A549 (cell line): Measurements from ENCODE around the gene SLC1A3. TPM values are rescaled to one million over a fixed set of nuclear protein-coding genes. Genes with fewer than 3 reads are reported as not detected.

ENCODE experiments used
- ATAC-seq, 2 experiments: fragments of 200-7000 bp in 1 of 2; fragments of >200 bp in 1 of 2; cut with Nextera tagmentation in 1 of 2; cut with Tn5 transposase in 1 of 2; 3 replicates each; pipeline versions ENCODE4 v1.8.0 to v1.9.1; 2018 to 2020; ENCODE audit warnings: mild to moderate bottlenecking in 1 of 2, moderate library complexity in 1 of 2
- CTCF ChIA-PET: fragments of 300-600 bp; sonication (Branson Sonifier 250); formaldehyde crosslinking; extraction: SDS; loops from one replicate; lab custom pipeline; 2021; ENCODE audit warnings: antibody characterized with exemption, inconsistent platforms; lab: Yijun Ruan, JAX
- POLR2A ChIA-PET: fragments of 350-600 bp; formaldehyde crosslinking; extraction: SDS; loops from one replicate; lab custom pipeline; 2021; ENCODE audit warnings: antibody characterized with exemption, inconsistent platforms; lab: Yijun Ruan, JAX
- DNase-seq, 2 experiments: peaks; one replicate each; pipeline versions ENCODE4 v3.0.0 to v3.0.0-alpha.2; 2011 to 2016; ENCODE audit warnings: low read depth in 1 of 2, low spot score in 1 of 2
- FAIRE-seq: peaks from 2 replicates; lab custom pipeline; 2011; peaks lifted over from hg19 to GRCh38; lab: Jason Lieb, UNC
- H3K27ac ChIP-seq, 2 experiments: fragments of >200 bp; sonication (Bioruptor Twin); formaldehyde crosslinking; 3 replicates each; pipeline ENCODE4 v1.5.1; 2016 to 2017
- H3K4me1 ChIP-seq: fragments of >200 bp; sonication (Bioruptor Twin); formaldehyde crosslinking; 3 replicates; pipeline ENCODE4 v1.6.1; 2016
- H3K4me2 ChIP-seq: fragments of >200 bp; sonication (Bioruptor Twin); formaldehyde crosslinking; 3 replicates; pipeline ENCODE4 v1.6.1; 2016
- H3K4me3 ChIP-seq: fragments of >200 bp; sonication (Bioruptor Twin); formaldehyde crosslinking; 3 replicates; pipeline ENCODE4 v1.5.1; 2016
- H3K9me3 ChIP-seq: fragments of >200 bp; sonication (Bioruptor Twin); formaldehyde crosslinking; 3 replicates; pipeline ENCODE4 v1.6.1; 2016
- BCL3 ChIP-seq: fragments of >200 bp; sonication (Bioruptor Twin); formaldehyde crosslinking; IDR thresholded peaks from 3 replicates; pipeline ENCODE4 v1.6.1; 2016
- CBX8 ChIP-seq: fragments of 200-600 bp; sonication (generic); IDR thresholded peaks from 2 replicates; pipeline ENCODE4 v1.6.1; 2016
- CTCF ChIP-seq: fragments of >200 bp; sonication (Bioruptor Twin); formaldehyde crosslinking; IDR thresholded peaks from 3 replicates; pipeline ENCODE4 v1.5.1; 2016
- EHF ChIP-seq: fragments of 250-450 bp; sonication (Bioruptor Pico); IDR thresholded peaks from 2 replicates; pipeline ENCODE4 v1.5.0; 2020; ENCODE audit warnings: mild to moderate bottlenecking
- ELK1 ChIP-seq: fragments of 150-350 bp; IDR thresholded peaks from 2 replicates; pipeline ENCODE4 v1.6.1; 2014; ENCODE audit warnings: low read depth, mild to moderate bottlenecking, low read length
- EP300 ChIP-seq, 2 experiments: fragments of >200 bp; sonication (Bioruptor Twin); formaldehyde crosslinking; IDR thresholded peaks; 2 replicates in 1 of 2; 3 replicates in 1 of 2; pipeline ENCODE4 v1.6.1; 2016 to 2017
- FOXS1 ChIP-seq: fragments of 250-450 bp; sonication (Bioruptor Pico); IDR thresholded peaks from 2 replicates; pipeline ENCODE4 v1.5.0; 2020; ENCODE audit warnings: mild to moderate bottlenecking, moderate library complexity
- GATA3 ChIP-seq: IDR thresholded peaks from 2 replicates; pipeline ENCODE4 v1.6.1; 2012; ENCODE audit warnings: borderline replicate concordance
- HDAC2 ChIP-seq: fragments of 200-600 bp; sonication (generic); IDR thresholded peaks from 2 replicates; pipeline ENCODE4 v1.6.1; 2016
- HEYL ChIP-seq: fragments of 250-450 bp; sonication (Bioruptor Pico); IDR thresholded peaks from 2 replicates; pipeline ENCODE4 v1.8.0; 2021; ENCODE audit warnings: mild to moderate bottlenecking, moderate library complexity
- HOXB5 ChIP-seq: fragments of 250-450 bp; sonication (Bioruptor Pico); IDR thresholded peaks from 2 replicates; pipeline ENCODE4 v1.5.0; 2020; ENCODE audit warnings: mild to moderate bottlenecking, moderate library complexity
- JUN ChIP-seq, 2 experiments: fragments of >200 bp; sonication (Bioruptor Twin); formaldehyde crosslinking; IDR thresholded peaks; 2 replicates in 1 of 2; 3 replicates in 1 of 2; pipeline ENCODE4 v1.6.1; 2016 to 2017
- JUNB ChIP-seq: fragments of >200 bp; sonication (Bioruptor Twin); formaldehyde crosslinking; IDR thresholded peaks from 2 replicates; pipeline ENCODE4 v1.6.1; 2016
- MAZ ChIP-seq: fragments of 150-350 bp; IDR thresholded peaks from 2 replicates; pipeline ENCODE4 v1.6.1; 2014; ENCODE audit warnings: antibody characterized with exemption, low read depth, low read length, borderline replicate concordance
- MYC ChIP-seq: IDR thresholded peaks from 2 replicates; pipeline ENCODE4 v1.6.1; 2012; ENCODE audit warnings: mild to moderate bottlenecking, inconsistent platforms, low read length, improper control_type of control experiment, borderline replicate concordance
- NR3C1 ChIP-seq: fragments of >200 bp; sonication (Bioruptor Twin); formaldehyde crosslinking; IDR thresholded peaks from 3 replicates; pipeline ENCODE4 v1.6.1; 2017
- PBX3 ChIP-seq: IDR thresholded peaks from 2 replicates; pipeline ENCODE4 v1.6.1; 2012
- POLR2AphosphoS2 ChIP-seq: conservative IDR thresholded peaks from 2 replicates; pipeline ENCODE4 v1.6.1; 2012; ENCODE audit warnings: low read length, improper control_type of control experiment, inconsistent platforms
- RAD21 ChIP-seq, 2 experiments: fragments of >200 bp in 1 of 2; sonication (Bioruptor Twin) in 1 of 2; formaldehyde crosslinking in 1 of 2; IDR thresholded peaks in 1 of 2; conservative IDR thresholded peaks in 1 of 2; 2 replicates in 1 of 2; 3 replicates in 1 of 2; pipeline ENCODE4 v1.6.1; 2012 to 2018; ENCODE audit warnings: inconsistent platforms in 1 of 2
- RCOR1 ChIP-seq: fragments of 150-350 bp; IDR thresholded peaks from 2 replicates; pipeline ENCODE4 v1.6.1; 2014; ENCODE audit warnings: antibody characterized with exemption, low read length, low read depth
- RNF2 ChIP-seq: fragments of 200-600 bp; sonication (generic); IDR thresholded peaks from 2 replicates; pipeline ENCODE4 v1.6.1; 2016; ENCODE audit warnings: low read depth, mild to moderate bottlenecking, antibody characterized with exemption, moderate library complexity, borderline replicate concordance
- TFCP2L1 ChIP-seq: fragments of 250-450 bp; sonication (Bioruptor Pico); IDR thresholded peaks from 2 replicates; pipeline ENCODE4 v1.5.0; 2021; ENCODE audit warnings: mild to moderate bottlenecking
- ZSCAN20 ChIP-seq: fragments of 250-450 bp; sonication (Bioruptor Pico); IDR thresholded peaks from 2 replicates; pipeline ENCODE4 v1.8.0; 2022; ENCODE audit warnings: mild to moderate bottlenecking, moderate library complexity
- WGBS: methylation state at CpG from one replicate; pipeline ENCODE4 v1.1.6; 2017; ENCODE audit errors: missing lambda C conversion rate; 5-methylcytosine and 5-hydroxymethylcytosine counted together
- polyA minus RNA-seq: library from RNA; depleted of rRNA, polyadenylated mRNA; stranded (reverse); fragments of >200 nt; gene quantifications from 2 replicates; pipeline ENCODE4 v1.2.3, GENCODE V29; 2011; rRNA and poly(A)+ RNA removed
- polyA plus RNA-seq, 4 experiments: library from polyadenylated mRNA; depleted of rRNA in 3 of 4; stranded (reverse); fragments of >200 nt; fragmentation: RNase III in 1 of 4; extraction: RNeasy Plus Mini Kit Qiagen cat#74134 plus additional on column Dnase treatment in 1 of 4; gene quantifications; 2 replicates in 3 of 4; 3 replicates in 1 of 4; pipeline ENCODE4 v1.2.3, GENCODE V29; 2011 to 2017

SLC1A3 gene
- polyA plus RNA-seq (2011; rRNA removed) (not detected in 2 replicates), polyA plus RNA-seq (2017; fragmentation: RNase III; extraction: RNeasy Plus Mini Kit Qiagen cat#74134 plus additional on column Dnase treatment) (not detected in 3 replicates), polyA minus RNA-seq (not detected in 2 replicates)
- polyA plus RNA-seq (2012; cell fraction: cytosol; rRNA removed) = not detected in 2 replicates
- polyA plus RNA-seq (2012; cell fraction: nucleus; rRNA removed) = not detected in 2 replicates

- Histone ChIP-seq H3K4me1 (no peaks in the 10 kb centered on the region), H3K27ac (no peak within 1 kb of the TSS), H3K9me3 (no peaks in the 10 kb centered on the region), H3K4me3 (peak within 1 kb of the TSS; percentile 36), H3K4me2 (peak within 1 kb of the TSS; percentile 78)
- DNase-seq (peak; percentile 10 to 24), FAIRE-seq (no peak), ATAC-seq (peak; percentile 82 to 94; a peak in 5 of 6 replicates)
- TF ChIP-seq ZSCAN20 = no peak
- no peak for TF ChIP-seq HDAC2
- no peak for TF ChIP-seq CTCF
- TF ChIP-seq CBX8 = peak; percentile 56; the same call in 1 of the 2 replicates
- peak; percentile 34; the same call in 1 of the 2 replicates for TF ChIP-seq RNF2
- TF ChIP-seq HEYL (CRISPR knock-in tag) = no peak
- WGBS = under 1% methylated on average over 20 of the region's 20 CpGs
- ChIA-PET POLR2A (no interaction called here), CTCF (interaction anchor here (0.7 to 1.5 kb wide), 2 partner anchors 17 to 31 kb away, joined by 3 read pairs; no protein-coding TSS in a partner anchor)
Observed at GRCh38 chr5:36606428-36607113, at the start of gene SLC1A3. Gene SLC1A3, plus strand, starts transcription at chr5:36606606. Its CDS starts 1,818 bp downstream, at chr5:36608424.

GRCh38 chr5:36558641-36559040, 47.8 kb upstream of the SLC1A3 start:
- FAIRE-seq = no peak
- H3K4me1 ChIP-seq = no peaks in the 10 kb centered on the region
- H3K9me3 ChIP-seq = no peaks in the 10 kb centered on the region
- TF ChIP-seq JUNB (no peak), EP300 (IDR thresholded peaks at IDR 0.05) (no peak), JUN (IDR thresholded peaks at IDR 0.05) (no peak), BCL3 (no peak), HOXB5 (CRISPR knock-in tag) (no peak), RAD21 (conservative IDR thresholded peaks at IDR 0.05 in 1 of 2, IDR thresholded peaks at IDR 0.05 in 1 of 2) (no peak), EHF (CRISPR knock-in tag) (no peak), TFCP2L1 (no peak), NR3C1 (no peak), RCOR1 (no peak), PBX3 (no peak), CBX8 (no peak), ELK1 (no peak), MAZ (no peak), FOXS1 (CRISPR knock-in tag) (no peak), GATA3 (no peak), MYC (no peak), POLR2AphosphoS2 (no peak)
- no peak for ATAC-seq
- WGBS = 12% methylated on average over 2 of the region's 2 CpGs
- H3K4me3 ChIP-seq = no peak overlapping the region
- DNase-seq = no peak
- CTCF ChIA-PET = no interaction called here
- H3K27ac ChIP-seq = no peak overlapping the region
- H3K4me2 ChIP-seq = no peak overlapping the region
- POLR2A ChIA-PET = no interaction called here
